Testis (tissue), 2 donors: Measurements from ENCODE around the gene ANKRD34C.

ENCODE experiments used
- POLR2A ChIP-seq: fragments of 450-650 bp; IDR thresholded peaks from one replicate; pipeline ENCODE4 v1.6.1; 2017; ENCODE audit warnings: antibody characterized with exemption, mild to moderate bottlenecking, moderate library complexity
- TF ChIP-seq, protein P1 (sequence below), 3 experiments: fragments of 450-650 bp in 2 of 3; fragments of 200-600 bp in 1 of 3; sonication (generic) in 1 of 3; IDR thresholded peaks; one replicate each; pipeline ENCODE4 v1.5.1; 2016 to 2019; ENCODE audit warnings: antibody characterized with exemption in 3 of 3, mild to moderate bottlenecking in 2 of 3, moderate library complexity in 1 of 3

DNA sequence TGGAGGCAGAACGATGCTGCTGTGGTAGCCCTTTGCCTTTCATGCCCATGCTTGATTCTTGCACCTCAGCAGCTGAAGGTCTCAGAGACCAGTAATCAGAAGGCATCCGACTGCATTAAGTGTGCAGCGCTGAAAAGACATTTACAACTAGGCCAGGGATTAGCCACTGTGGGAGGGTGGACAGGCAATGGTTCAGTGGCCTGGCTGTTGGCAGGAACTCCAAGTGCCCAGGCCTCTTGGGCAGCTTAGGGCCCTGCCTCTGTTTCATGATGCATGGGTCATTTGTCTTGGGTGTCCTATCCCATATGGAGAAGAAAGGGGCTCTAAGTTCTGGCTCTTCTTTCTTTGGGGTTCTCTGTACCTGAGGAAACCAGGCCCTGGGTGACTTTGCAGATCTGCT lies 39.8 kb downstream of the ANKRD34C start:
- TF ChIP-seq, protein P1, sequence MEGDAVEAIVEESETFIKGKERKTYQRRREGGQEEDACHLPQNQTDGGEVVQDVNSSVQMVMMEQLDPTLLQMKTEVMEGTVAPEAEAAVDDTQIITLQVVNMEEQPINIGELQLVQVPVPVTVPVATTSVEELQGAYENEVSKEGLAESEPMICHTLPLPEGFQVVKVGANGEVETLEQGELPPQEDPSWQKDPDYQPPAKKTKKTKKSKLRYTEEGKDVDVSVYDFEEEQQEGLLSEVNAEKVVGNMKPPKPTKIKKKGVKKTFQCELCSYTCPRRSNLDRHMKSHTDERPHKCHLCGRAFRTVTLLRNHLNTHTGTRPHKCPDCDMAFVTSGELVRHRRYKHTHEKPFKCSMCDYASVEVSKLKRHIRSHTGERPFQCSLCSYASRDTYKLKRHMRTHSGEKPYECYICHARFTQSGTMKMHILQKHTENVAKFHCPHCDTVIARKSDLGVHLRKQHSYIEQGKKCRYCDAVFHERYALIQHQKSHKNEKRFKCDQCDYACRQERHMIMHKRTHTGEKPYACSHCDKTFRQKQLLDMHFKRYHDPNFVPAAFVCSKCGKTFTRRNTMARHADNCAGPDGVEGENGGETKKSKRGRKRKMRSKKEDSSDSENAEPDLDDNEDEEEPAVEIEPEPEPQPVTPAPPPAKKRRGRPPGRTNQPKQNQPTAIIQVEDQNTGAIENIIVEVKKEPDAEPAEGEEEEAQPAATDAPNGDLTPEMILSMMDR (IDR thresholded peaks at IDR 0.05): no peak
- no peak for TF ChIP-seq POLR2A
